Measurements from ENCODE around the gene FBXO48.
"Not testable (repeated sequence)": the region's sequence is repeated elsewhere in the genome, so short reads cannot be mapped to it uniquely, and the experiment has no call there.

FBXO48 gene

GRCh38 chr2:68472796-68473414 is 5.8 kb upstream of the FBXO48 start:
- no peak for DNase-seq (ENCODE audit: low read depth in 1 of 2, low spot score in 1 of 2)

- no peak for DNase-seq (ENCODE audit: low read depth in 1 of 2, low spot score in 1 of 2)
Observed at GRCh38 chr2:68471385-68471784, 4.3 kb upstream of the FBXO48 start.

GRCh38 chr2:68469935-68470334 is 2.8 kb upstream of the FBXO48 start:
- DNase-seq (ENCODE audit: low read depth in 1 of 2, low spot score in 1 of 2): no peak

- no peak for DNase-seq (ENCODE audit: low read depth in 1 of 2, low spot score in 1 of 2)
Observed at GRCh38 chr2:68468801-68469200, 1.7 kb upstream of the FBXO48 start.

GRCh38 chr2:68466778-68467076 is 367 bp downstream of the FBXO48 start:
- no peak for DNase-seq (ENCODE audit: low read depth in 1 of 2, low spot score in 1 of 2)

- DNase-seq (ENCODE audit: low read depth in 1 of 2, low spot score in 1 of 2): peak in 1 of 2 donors; percentile 47
Observed at GRCh38 chr2:68466361-68466777, 725 bp downstream of the FBXO48 start.

GRCh38 chr2:68465081-68465916 is 1.8 kb downstream of the FBXO48 start:
- peak in 1 of 2 donors; percentile 35 for DNase-seq (ENCODE audit: low read depth in 1 of 2, low spot score in 1 of 2)

GRCh38 chr2:68464651-68465050 is 2.4 kb downstream of the FBXO48 start:
- DNase-seq (ENCODE audit: low read depth in 1 of 2, low spot score in 1 of 2): no peak

GRCh38 chr2:68463287-68463877 is 3.7 kb downstream of the FBXO48 start:
- peak in 1 of 2 donors; percentile 35 for DNase-seq (ENCODE audit: low read depth in 1 of 2, low spot score in 1 of 2)

GRCh38 chr2:68458981-68459380 is 8.1 kb downstream of the FBXO48 start:
- DNase-seq (ENCODE audit: low read depth in 1 of 2, low spot score in 1 of 2): no peak

GRCh38 chr2:68456198-68456597 is 10.9 kb downstream of the FBXO48 start:
- no peak for DNase-seq (ENCODE audit: low read depth in 1 of 2, low spot score in 1 of 2)

- DNase-seq (ENCODE audit: low read depth in 1 of 2, low spot score in 1 of 2): no peak
Observed at GRCh38 chr2:68454719-68455118, 12.4 kb downstream of the FBXO48 start.

- DNase-seq (ENCODE audit: low read depth in 1 of 2, low spot score in 1 of 2): no peak
Observed at GRCh38 chr2:68453761-68454360, 13.2 kb downstream of the FBXO48 start.

- DNase-seq (ENCODE audit: low read depth in 1 of 2, low spot score in 1 of 2): no peak
Observed at GRCh38 chr2:68452158-68452900, 14.8 kb downstream of the FBXO48 start.

GRCh38 chr2:68448671-68449653 is 18.1 kb downstream of the FBXO48 start:
- DNase-seq (ENCODE audit: low read depth in 1 of 2, low spot score in 1 of 2): no peak

GRCh38 chr2:68447118-68447517 is 20.0 kb downstream of the FBXO48 start:
- DNase-seq (ENCODE audit: low read depth in 1 of 2, low spot score in 1 of 2): no peak

GRCh38 chr2:68446425-68446824 is 20.7 kb downstream of the FBXO48 start:
- not testable (repeated sequence) for DNase-seq (ENCODE audit: low read depth in 1 of 2, low spot score in 1 of 2)

- DNase-seq (ENCODE audit: low read depth in 1 of 2, low spot score in 1 of 2): no peak
Observed at GRCh38 chr2:68441994-68442322, 25.1 kb downstream of the FBXO48 start.

GRCh38 chr2:68441179-68441993 is 25.7 kb downstream of the FBXO48 start:
- peak; percentile 57 to 89 for DNase-seq (ENCODE audit: low read depth in 1 of 2, low spot score in 1 of 2)

Data from activated CD4-positive, alpha-beta T cell treated with anti-CD3 and anti-CD28 coated beads, Interleukin-2, amount 50 U/mL, for 24 hours (primary cell).